Right ventricle myocardium inferior (tissue), 1 donor: ENCODE measurements around the gene HRH1. TPM values are rescaled to one million over a fixed set of nuclear protein-coding genes. Genes with fewer than 3 reads are reported as not detected.
"Not testable (repeated sequence)": the region's sequence is repeated elsewhere in the genome, so short reads cannot be mapped to it uniquely, and the experiment has no call there.

Experiments
- ATAC-seq: fragments of 200-7000 bp; cut with Tn5 transposase; one replicate; pipeline ENCODE4 v1.9.1; 2020; ENCODE audit warnings: mild to moderate bottlenecking, moderate library complexity
- DNase-seq: peaks from one replicate; pipeline ENCODE4 v3.0.0; 2021; ENCODE audit errors: missing footprints
- intact Hi-C: fragments of 100-400 bp; cut with DNase I; formaldehyde crosslinking; loops from one replicate; pipeline ENCODE4 v1.11.0; 2022
- total RNA-seq: library from RNA; stranded (reverse); fragmentation: NEBNext Ultra II Directional; extraction: Animal tissue kit (Norgen Biotek cat#: 25700); gene quantifications from one replicate; pipeline ENCODE4 v1.2.1, GENCODE V29; 2021
- donor health status: DM: no; HTN: yes; CAD: no; lungs with severe emphysema.

Gene HRH1
- total RNA-seq, 1 donor from 2014 or later, result 1.8 TPM

DNA sequence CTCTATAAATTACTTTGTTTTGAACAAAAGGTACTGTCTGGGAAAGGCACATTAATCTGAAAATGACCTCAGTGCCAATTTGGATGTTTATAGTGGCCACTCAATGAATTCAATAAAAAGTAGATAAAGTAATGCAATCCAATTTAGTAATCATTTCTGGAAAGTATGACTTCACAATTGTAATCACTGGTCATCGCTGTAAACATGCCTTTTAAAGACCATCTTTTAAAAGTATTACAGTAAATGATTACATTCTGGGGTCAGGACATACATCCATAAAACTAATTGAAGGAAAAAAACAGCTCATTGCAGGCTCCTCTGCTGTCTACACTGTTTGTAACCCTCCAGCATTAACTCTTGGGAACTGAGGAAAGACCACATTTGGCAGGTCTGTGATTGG, 43.2 kb downstream of the HRH1 start:
- DNase-seq (no peak), ATAC-seq (no peak)
- intact Hi-C loops, result no loop called here

DNA sequence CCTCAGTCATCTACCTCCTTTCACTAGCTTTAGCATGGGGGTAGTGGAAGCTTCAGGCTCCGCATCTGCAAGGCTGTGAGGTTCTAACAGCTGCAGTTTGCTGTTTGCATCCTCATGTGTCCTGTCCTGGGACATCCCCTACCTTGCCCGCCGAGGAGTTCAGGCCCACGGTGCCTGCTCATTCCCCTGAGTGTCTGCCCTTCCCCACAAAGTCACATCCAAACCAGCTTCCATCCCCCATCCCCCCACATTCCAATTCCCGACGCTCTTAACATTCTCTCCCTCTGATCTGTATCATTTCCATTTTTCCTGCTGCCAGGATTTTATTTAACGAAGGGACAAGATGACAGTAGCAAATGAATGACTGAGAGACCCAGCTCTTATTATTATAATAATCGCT, 43.8 kb downstream of the HRH1 start:
- no peak for DNase-seq
- ATAC-seq, result no peak
- intact Hi-C loops, result no loop called here

GRCh38 chr3:11198495-11198894, 44.2 kb downstream of the HRH1 start:
- DNase-seq (no peak), ATAC-seq (no peak)
- intact Hi-C loops, result no loop called here

DNA sequence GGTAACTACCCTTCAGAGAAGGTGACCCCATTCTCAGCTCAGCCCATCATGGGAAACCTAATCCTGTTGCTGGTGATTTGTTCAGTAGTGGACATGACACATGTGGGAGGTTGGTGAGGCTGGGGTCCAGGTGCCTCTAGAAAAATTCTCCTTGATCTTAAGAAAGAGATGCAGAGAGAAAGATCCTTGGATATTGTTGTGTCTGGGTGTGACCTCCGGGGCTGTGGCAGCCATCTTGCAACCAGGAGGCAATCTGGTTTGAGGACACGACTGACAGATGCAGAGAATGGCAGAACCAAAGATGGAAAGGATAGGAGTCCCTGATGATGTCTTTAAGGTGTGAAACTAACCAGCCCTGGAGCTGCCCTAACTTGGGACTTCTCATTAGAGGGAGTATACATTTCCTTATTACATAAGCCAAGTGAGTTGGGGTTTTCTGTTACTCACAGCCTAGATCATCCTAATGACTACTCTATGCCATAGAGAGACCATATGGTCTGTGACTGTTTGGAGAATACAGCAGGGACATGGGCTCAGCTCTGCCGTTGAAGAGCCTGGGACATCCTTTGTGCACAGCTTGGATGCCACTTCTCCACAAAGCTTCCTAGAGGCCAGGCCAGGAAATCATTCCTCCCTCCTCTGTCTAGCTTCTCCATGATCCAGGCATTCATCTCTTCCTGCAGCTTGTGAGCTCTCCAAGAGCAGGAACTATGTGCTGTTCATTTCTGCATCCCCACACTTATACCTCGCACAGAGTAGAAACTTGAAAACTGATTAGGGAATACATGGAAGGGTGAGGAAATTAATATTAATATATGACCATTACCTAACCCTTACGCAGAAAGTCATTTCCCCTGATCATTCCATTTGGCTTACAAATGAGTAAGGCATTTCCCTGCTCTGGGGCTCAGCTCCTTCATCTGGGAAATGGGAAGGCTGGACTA, 45.9 kb downstream of the HRH1 start:
- no peak for DNase-seq
- no peak for ATAC-seq
- intact Hi-C loops, result no loop called here

DNA sequence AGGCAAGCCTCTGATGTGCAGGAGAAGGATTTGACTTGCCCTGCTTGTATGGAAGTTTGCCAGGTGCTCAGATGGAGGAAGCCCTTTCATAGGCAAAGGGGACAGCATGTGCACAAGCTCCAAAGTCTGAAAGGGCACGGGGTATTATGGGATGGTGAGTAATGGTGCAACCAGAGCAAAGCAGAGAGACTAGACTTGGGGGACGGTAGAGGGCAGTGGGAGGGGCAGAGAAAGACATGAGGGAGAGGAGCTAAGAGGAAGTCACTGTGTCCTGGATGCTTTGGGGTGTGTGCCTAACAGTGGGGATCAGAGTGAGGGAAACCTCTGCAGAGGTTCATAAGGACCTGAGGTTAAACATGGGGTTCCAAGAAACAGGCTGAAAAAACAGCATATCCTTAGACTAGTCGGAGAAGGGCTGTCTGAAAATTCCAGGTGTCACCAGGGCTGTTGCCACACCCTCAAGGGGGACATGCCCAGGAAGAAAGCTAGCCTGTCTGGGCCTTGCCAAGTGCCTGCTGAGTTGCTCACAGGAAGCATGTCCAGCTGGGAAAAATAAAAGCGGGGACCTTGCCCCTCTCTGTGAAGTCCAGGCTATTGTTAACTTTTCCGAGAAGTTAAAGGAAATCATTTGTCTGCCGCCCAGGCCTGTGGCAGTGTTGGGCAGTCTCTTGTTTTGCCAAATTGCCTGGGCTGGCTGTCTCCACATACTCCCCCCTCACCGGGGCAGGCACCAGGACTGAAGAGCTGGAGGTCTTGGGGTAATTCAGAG, 47.1 kb downstream of the HRH1 start:
- DNase-seq (no peak), ATAC-seq (peak; percentile 40)
- intact Hi-C loops, result no loop called here

DNA sequence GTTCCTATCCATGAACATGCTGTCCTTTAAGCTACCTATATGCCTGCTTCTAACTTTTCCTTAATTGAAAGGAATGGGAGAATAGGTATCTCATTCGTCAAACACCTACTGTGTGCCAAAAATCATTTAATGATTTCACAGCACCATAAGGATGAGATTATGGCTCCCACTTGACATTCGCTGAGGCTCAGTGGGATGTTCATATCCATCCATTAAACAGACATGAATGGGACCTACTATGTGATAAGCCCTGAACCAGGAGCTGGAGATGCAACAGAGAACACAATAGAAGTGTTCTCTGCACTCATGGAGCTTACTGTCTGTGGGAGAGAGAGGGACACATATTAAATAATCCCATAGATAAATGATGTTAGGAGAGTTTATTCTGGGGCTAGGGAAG, 49.7 kb downstream of the HRH1 start:
- DNase-seq (no peak), ATAC-seq (no peak)
- intact Hi-C loops, result no loop called here

DNA sequence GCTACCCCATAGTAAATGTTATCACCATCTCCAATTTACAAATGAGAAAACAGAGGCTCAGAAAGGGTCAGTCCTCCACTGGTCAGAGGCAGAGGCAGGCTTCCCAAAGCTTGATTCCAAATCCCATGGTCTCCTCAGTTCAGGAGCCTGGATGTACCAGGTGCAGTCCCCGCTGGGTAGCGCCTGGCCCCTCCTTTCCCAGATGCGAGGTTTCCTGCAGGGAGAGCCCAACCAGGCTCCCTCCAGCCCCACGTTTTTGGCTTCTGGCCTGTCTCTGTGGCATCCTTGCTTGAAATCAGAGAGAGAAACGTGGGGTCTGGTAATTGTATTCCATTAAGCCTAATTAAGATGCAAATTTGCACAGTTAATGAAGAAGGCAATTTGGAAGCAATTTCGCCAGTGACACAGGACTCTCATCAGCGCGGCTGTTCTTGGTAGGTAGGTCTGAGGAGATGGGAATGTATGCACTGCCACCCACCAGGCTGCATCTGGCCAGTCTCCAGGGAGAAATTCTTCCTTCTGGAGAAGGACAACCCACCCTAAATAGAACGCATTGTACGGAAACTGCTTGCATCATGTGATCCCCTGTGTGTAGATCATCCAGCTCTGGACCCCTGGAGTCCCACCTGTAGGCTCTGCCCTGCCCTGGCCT, 50.5 kb downstream of the HRH1 start:
- ATAC-seq, result no peak
- DNase-seq, result no peak
- intact Hi-C loops, result loop anchor here (1.0 kb wide), 1 partner anchor 50 kb away; no protein-coding TSS in a partner anchor

- not testable (repeated sequence) for ATAC-seq, DNase-seq
- intact Hi-C loops, result loop anchor here (1.0 kb wide), 2 partner anchors 51 to 146 kb away; no protein-coding TSS in a partner anchor
Observed at GRCh38 chr3:11205881-11206280, 51.6 kb downstream of the HRH1 start.

- no peak for ATAC-seq
- DNase-seq, result no peak
- intact Hi-C loops, result loop anchor here (1.0 kb wide), 1 partner anchor 146 kb away; no protein-coding TSS in a partner anchor
Observed at GRCh38 chr3:11206316-11206715, 52.0 kb downstream of the HRH1 start.

DNA sequence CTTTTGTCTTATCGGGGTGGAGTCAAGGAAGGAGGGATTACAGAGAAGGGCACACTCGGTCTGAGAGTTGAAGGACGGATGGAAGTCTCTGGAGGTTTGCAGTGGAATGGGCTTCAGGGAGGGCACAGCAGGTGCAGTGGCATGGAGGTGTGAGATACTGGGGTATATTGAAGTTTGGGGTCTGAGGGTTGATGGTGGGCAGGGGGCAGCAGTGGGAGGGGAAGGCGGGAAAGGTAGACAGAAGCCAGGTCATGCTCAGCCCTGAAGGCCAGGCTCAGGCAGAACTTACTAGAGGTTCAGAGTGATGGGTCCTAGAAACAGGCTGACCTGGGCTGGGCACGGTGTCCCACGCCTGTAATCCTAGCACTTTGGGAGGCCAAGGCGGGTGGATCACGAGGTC, 52.7 kb downstream of the HRH1 start:
- intact Hi-C loops, result loop anchor here (1.0 kb wide), 1 partner anchor 147 kb away; no protein-coding TSS in a partner anchor
- ATAC-seq (no peak), DNase-seq (no peak)

DNA sequence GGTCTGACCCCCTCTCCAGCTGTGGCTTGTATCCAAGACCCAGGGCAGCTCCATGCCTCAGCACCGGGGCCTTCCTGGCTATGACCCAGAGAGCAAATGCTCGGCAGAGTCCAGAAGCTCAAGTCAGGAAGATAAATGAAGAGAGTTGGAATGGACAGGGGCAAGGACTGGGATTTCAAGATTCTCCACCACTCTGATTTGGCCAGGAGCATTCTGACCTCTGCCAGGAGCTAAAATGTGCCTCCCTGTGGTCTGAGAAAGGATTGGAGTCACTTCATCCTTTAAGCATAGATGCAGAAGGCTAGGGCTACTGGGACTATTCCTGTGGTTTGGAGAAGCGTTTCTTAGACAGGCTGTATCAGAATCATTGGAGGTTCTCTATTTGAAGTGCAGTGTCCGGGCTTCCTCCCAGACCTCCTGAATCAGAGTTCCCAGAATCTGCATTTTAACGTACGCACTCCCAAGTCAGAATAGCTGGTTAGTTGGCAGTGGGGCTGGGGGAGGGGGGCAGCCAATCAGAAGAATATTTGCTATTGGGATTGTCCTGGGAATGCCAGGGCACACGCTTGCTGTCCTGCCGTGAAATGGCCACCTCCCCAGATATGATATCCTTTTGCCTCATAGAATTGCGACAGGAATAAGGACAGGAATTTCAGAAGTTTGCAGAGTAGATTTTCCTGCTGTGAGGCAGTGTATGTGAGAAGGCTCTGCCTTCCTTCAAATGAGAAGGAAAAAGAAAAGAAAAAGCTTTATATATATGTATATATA, 57.4 kb downstream of the HRH1 start:
- ATAC-seq, result no peak
- intact Hi-C loops, result no loop called here
- no peak for DNase-seq

- ATAC-seq, result no peak
- DNase-seq, result no peak
- intact Hi-C loops, result no loop called here
Observed at GRCh38 chr3:11212299-11212608, 58.0 kb downstream of the HRH1 start.

GRCh38 chr3:11212784-11213183, 58.5 kb downstream of the HRH1 start:
- no peak for DNase-seq

DNA sequence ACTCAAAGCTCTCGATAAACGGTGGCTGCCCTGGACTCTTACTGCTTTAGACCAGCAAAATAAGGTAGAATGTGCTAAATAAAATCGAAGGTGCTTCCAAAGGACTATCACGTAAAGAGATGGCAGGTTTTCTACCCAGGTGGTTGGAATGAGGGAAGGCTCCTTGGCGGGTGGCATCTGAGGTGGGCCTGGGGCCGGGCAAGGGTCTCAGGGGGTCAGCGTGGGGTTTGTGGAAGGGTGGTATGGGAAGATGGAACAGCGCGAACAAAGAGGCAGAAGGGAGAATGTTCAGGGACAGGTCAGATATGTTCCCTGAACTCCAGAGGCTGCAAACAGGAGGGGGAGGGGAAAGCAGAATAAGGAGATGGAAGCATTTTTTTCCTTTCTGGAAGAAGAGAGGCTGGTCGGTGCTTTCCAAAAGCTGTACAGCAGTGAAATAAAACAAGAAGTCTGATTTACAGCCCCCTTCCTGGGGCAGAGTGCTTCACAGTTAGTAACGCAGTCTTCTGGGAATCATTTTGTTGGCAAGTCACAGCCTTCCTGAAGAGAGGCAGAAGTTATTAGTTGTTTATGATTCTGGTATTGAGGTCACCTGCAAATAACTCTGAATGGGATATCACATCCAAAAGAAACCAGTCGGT, 59.6 kb downstream of the HRH1 start:
- ATAC-seq, result no peak
- no peak for DNase-seq
- intact Hi-C loops, result no loop called here

More at GRCh38 chr3:11212784-11213183, 58.5 kb downstream of the HRH1 start:
- intact Hi-C loops, result no loop called here
- ATAC-seq, result no peak

DNA sequence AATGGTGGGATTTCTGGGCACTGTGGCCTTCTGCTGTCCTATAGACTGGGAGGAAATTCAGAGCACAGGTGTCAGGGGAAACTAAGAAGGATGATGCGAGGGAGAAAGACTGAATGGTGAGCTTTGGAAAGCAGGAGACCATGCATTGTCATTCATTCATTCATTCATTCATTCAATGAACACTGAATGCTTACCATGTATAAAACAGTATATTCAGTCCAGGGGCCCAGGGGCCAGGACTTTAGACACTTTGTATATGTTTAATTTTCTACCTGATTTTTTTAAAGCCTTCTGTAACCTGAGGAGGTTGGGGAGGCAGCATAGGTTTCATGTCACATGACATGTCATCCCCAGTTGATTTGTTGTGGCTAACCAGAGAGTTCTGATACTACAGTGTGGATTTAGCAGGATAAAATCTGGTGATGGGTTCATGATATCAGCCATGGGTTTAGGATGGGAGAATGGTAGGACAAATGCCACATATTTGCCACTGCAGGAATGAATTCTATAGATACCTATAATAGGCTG, 60.2 kb downstream of the HRH1 start:
- no peak for DNase-seq
- no peak for ATAC-seq
- intact Hi-C loops, result no loop called here

GRCh38 chr3:11217370-11217769, 63.1 kb downstream of the HRH1 start:
- DNase-seq, ATAC-seq, intact Hi-C loops: not testable (repeated sequence)

- DNase-seq (no peak), ATAC-seq (no peak)
- intact Hi-C loops, result no loop called here
Observed at GRCh38 chr3:11220230-11220629, 65.9 kb downstream of the HRH1 start.

GRCh38 chr3:11221818-11222415, 67.6 kb downstream of the HRH1 start:
- DNase-seq (no peak), ATAC-seq (no peak)
- intact Hi-C loops, result no loop called here
